NCI-H187 (cell line): Measurements from ENCODE around the gene LGR6.
"Not testable (repeated sequence)": the region's sequence is repeated elsewhere in the genome, so short reads cannot be mapped to it uniquely, and the experiment has no call there.

Source experiments
- DNase-seq, 2 experiments: peaks; one replicate each; lab custom pipeline; 2025; lab: John Stamatoyannopoulos, UW

The LGR6 gene

DNA sequence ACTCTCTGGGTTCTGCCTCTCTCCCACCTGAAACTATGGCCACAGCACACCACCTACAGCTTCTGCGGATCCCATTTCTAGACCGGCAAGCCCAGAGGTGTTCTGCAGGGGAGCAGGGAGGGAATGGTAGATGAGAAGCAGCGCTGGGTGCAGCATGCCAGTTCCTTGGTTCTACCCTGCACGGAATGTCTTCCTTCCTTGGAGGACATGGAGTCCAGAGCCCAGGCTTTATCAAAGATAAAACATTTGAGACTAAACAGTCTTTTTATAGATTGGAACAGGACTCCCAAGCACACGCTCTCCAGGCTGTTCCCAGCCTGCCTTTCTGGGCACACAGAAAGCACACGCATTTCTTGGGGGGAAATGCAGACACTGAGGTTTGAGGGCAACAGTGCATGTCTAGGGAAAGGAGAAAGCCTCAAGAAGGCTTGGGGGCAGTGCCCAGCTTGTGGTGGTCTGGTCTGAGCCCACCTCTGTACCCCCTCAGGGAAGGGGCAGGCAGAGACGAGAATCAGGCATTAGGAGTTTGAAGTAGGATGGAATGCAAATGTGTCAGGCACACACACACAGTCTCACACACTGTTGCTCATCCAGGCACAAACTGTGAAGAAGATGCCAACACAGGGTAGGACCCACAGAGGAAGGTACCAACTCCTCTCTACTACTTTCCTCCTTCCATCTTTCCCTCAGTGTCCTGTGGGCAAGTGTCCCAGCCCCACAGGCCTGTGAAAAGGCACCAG, 29.7 kb downstream of the LGR6 start:
- no peak for DNase-seq

DNA sequence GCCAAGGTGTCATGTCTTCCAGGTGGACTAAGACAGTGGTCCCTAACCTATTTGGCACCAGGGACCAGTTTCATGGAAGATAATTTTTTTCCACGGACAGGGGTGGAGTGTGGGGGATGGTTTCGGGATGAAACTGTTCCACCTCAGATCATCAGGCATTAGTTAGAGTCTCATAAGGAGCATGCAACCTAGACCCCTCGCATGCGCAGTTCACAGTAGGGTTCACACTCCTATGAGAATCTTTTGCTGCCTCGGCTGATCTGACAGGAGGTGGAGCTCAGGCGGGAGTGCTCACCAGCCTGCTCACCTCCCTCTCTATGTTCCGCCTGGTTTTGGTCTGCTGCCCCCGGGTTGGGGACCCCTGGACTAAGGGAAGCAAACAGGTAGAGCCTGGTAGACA, 30.9 kb downstream of the LGR6 start:
- DNase-seq = no peak

DNA sequence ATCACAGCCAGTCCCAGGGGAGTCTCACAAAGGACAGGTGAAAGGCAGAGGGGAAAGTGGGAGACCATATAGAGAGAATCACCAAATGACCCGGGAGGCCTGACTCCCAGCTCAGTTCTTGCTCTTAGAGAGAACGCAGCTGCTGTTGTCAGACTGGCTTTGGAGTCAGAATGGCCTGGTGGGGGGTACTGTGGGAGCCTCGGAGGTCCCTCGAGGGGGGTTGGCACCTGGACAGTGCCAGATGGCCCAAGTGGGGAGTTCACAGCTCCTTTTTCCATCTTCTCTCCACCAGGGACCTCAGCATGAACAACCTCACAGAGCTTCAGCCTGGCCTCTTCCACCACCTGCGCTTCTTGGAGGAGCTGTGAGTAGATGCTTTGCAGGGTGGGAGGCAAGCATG, 31.5 kb downstream of the LGR6 start:
- no peak for DNase-seq

DNA sequence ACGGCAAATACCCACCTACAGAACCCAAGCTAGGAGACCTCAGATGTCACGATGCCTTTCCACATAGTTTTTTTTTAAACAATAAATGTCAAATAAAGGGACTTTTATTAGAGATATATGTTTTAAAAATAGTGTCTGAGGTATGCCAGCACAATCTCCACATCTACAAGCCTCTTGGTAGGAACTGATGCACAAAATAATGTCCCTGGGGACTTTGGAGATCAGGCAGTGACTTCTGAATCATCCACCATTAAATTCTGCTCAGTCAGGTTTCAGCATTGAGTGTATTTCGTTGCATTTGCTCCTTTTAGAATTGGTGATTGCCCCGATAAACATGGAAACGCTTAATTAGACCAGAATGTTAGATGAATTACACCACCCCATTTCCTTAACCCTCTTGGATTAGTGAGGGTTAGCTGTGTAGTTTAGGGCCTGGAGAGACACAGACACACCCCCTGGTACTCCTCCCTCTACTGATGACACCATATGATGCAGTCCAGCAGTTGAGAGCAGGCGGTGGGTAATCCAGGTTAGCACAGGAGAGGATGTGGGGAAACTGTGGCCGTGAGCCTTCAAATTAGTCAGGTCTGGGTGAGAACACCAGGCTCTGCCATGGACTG, 33.6 kb downstream of the LGR6 start:
- DNase-seq = no peak

DNA sequence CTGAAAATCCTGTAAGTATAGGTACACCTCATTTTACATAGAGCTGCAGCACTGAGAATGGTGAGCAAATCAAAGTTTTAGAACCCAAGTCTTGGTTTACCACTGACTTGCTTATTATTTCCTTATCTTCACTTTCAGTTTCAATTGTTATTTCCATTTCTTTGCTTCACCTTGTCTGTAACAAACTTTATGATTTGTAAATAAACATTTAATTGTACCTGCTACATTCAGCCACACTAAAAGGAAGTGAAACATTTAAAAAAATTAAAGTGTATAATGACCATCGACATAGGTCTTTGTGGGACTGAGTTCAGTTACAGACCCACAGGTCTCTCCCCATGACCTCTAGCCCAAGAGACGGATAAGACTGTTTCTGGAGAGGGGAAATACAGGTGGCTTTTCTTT, 34.4 kb downstream of the LGR6 start:
- DNase-seq = no peak

DNA sequence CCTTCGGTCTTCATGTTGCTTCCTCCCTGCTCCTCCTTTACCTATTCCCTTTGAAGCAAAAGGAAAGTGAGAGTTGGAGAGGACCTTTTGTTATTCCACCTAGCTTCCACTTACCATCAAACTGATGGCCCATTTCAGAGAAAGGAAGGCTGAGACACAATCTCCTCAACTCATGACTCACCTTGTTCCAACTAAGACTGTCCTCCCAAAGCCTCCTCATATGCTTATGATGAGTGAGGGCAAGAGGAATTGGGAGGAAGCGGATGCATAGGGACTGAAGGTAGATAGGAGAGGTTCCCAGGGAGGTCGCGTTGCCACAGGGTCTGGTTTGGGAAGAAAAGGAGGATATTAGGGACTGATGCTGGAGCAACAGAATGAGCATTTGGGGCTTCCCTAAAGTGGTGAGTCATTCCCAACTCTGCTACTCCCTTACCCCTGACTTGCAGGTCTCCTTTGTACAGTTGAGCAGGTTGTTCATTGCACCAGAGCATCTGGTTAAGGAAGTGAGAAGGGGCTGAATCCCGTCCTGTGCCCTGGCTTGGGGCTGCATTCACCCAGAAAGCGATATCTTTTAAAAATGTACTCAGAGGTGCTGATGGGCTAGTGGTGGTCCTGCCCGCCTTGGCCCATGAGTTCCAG, 35.0 kb downstream of the LGR6 start:
- DNase-seq = no peak

- DNase-seq = no peak
These were observed 35.8 kb downstream of the LGR6 start for GRCh38 chr1:202229376-202229775.

GRCh38 chr1:202230061-202230938, 36.7 kb downstream of the LGR6 start:
- no peak for DNase-seq

- DNase-seq = no peak
These were observed 37.5 kb downstream of the LGR6 start for GRCh38 chr1:202230939-202231645.

- DNase-seq = no peak
These were observed 39.6 kb downstream of the LGR6 start for GRCh38 chr1:202233171-202233570.

DNA sequence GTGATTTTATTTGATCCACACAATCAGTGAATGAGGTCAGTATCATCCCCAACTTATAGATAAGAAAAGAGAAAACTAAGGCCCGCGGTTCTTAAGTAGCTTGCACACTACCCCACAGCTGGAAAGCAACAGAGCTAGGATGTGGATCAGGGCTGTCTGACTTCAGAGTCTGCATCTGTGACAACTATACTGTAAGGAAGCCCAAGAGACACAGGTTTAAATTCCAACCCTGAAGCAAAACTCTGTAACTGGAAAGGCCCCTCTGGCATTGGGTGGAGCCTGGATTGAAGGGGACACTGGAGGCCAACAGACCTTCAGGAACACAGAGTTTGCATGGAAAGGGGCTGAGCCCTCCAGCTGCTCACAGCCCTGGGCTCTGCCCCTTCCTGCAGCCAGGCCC, 40.2 kb downstream of the LGR6 start:
- DNase-seq = no peak

DNA sequence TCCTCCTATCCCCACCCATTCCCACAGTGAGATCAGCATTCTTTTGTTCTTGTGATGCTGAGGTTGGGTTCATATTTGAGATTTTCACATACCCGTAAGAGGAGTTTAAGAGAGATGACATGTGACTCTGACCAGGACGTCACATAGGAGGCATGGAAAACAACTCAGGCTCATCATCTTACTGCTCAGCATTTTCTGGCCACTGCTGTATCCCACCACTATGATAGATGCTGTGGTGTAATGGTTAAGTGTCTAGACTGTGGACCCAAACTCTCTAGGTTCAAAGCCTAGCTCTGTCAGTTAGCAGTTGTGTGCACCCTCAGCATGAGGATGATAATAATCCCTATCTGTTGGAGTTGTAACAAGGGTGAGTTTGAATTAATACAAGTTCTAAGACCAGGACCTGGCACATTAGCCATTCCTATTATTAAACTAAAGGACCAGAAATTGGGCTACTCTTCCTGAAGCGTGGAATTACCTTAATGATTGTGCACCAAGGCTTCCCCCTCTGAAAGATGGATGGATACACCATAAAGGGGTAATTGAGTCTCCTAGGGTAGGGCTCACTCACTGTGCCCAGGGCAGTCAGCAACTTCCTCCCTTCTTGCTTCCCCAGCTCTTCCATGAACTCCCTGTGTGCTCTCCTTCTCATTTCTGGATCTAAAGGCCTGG, 40.9 kb downstream of the LGR6 start:
- no peak for DNase-seq

DNA sequence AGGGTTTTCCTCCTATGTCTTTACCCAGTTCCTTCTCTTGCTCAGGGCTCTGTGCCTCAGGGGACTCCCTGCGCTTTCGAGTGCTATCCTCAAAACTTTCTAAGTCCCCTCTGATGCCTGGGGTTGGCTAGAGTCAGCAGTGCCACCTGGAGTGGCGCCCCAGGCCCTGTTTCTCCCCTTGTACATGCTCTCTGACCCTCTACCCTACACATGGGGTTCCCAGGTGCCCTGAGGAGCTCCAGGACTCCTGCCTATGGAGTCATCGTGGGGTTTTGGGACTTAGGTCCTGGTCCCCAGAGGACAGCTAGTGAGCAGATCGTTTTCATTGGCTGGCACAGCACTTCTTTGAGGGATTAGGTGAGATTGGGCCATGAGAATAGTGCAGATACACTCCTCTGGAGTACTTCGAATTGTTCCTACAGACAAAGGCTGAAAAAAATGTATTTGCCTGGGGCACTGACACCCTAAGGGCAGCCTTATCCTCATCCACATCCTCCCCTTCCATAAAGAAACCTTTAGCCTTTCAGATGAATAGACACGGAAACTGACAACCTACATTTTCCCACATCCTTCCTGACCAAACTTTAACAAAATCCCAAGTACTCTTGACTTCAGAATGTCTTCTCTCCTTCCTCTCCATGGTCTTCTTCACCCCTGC, 41.5 kb downstream of the LGR6 start:
- no peak for DNase-seq

GRCh38 chr1:202235856-202236837, 42.5 kb downstream of the LGR6 start:
- peak; percentile 73 to 84 for DNase-seq

DNA sequence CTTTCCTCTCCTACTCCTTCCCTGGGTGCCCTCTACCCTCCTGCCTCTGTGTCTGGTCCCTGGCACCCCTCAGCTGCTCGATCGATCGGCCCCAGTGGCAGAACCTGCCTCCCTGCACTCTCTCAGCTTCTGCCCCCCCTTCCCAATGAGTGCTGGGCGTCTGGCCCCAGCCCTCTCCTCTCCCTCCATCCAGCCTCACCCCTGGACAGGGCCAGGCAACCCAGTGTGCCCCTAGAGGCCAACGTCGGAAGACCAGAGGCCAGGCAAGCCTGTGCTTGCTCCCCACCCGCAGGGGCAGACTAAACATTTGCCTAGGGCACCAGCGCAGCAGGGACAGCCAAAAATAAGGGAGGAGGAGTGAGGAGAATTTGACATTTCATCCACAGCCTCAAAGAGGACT, 43.5 kb downstream of the LGR6 start:
- no peak for DNase-seq

- no peak for DNase-seq
These were observed 45.3 kb downstream of the LGR6 start for GRCh38 chr1:202238914-202239313.

DNA sequence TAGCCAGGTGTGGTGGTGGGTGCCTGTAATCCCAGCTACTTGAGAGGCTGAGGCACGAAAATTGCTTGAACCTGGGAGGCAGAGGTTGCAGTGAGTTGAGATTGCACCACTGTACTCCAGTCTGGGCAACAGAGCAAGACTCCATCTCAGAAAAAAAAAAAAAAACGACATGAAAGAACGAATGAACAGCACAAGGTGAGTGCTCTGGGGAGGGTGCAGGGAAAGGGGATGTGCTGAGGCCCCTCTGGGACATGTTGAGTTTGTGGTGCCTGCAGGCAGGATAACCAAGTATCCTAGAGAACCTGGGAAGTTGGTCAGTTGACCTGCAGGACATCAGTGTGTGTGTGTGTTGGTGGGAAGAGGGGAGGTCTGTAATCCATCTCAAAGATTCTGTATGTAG, 46.6 kb downstream of the LGR6 start:
- DNase-seq = not testable (repeated sequence)

DNA sequence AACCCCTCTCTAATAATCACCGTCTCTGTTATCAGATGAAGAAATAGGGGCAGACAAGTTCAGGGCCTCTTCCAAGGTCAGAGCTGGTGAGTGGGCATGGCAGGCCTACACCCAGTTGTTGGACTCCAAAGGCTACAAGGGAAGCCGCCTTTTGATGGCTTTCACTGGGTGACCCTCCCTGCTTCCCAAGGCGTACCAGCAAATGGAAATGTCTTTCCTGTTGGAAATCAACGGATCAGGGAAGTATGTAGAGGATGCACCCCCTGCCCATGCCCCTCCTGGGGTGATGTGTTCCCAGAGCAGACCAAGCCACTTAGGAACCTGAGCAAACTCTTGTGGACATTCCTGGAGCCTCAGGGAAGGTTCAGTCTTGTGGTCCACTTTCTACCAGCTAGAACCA, 47.4 kb downstream of the LGR6 start:
- DNase-seq = no peak

DNA sequence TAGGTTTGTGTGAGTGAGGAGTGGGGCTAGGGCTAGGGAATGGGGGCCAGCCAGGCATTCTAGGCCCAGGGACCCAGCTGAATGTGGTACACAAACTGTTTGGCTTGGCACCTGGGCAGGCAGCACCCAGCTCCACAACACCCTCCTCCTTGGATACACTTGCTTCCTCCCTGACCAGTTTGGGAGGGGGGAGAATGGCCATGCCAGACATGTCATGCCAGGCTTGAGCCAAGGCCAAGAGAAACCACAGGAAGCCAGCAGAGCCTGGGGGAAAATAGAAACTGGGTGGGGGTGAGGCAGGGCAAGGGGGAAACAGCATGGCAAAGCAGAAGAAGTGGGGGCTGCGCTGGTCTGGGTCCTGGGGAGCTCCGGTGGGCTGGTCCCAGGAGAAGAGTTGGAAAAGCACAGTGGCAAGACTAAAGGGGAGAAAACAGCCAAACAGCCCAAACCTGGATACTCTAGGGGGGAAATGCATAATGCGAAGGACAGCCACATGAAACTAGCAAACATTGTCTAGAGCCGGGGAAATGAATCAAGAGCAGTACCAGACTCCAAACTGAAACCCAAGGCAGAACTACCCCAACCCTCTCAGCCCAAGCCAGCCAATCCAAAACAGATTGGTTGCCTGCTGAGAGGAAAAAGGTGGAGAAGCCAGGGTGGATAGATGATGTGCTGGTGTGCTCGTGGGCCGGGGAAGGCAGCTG, 47.9 kb downstream of the LGR6 start:
- no peak for DNase-seq
